GM18520 (cell line): ENCODE measurements around the gene CCNL1.

Source experiments
- ATAC-seq: cut with Tn5 transposase; IDR thresholded peaks from one replicate; pipeline ENCODE4 v1.9.1; 2021; ENCODE audit not compliant: unreplicated experiment

The CCNL1 gene

DNA sequence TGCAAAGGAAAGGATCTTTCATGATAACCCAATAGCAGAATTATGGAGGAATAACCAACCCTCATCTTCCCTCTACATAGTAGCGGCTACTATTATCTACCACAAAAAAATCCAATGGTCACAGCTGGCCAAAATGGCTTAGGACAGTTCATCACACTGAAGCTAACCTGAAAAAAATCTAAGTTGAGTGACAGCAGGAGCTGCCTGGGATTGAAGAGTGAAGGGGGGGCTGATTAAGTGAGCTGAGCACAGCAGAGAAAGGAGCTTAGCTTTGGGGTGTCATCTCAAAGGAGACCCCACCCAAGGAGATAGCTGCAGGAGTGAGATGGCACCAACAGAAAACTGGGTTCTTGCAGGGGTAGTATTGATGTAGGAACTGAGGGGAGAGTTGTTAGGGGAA, 33.6 kb downstream of the CCNL1 start:
- ATAC-seq = no peak

DNA sequence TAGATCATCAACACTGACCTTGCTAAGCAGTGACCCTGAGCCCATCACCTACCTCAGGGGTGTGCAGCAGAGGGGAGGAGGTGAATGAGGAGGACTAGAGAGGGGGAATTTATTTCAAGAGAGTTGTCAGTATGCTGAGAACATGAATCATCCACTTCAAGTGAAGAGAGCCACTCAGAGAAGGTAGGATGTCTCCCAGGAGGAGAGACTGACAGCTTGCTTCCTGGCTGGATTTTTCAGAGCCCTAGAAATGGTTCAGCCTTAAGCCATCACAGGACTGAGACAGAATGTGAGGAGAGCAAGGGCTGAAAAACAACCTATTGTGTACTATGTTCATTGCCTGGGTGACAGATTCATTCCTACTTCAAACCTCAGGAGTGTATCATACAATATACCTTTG, 34.8 kb downstream of the CCNL1 start:
- no peak for ATAC-seq

DNA sequence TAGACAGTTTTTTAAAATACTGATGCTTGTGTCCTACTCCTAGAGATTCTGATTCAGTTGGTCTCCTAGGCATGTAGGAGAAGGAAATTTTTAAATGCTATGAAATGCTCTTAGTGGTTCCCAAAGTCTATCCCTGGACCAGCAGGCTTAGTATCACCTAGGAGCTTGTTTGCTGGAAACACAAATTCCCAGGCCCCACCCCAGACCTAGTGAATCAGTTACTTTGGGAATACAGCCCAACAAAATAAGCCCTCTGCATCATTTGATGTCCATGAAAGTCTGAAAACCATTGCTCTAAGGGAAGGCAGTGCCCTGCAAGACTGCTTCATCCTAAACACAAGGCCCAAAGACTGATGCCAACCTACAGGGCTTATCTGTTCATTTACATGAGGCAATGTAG, 36.3 kb downstream of the CCNL1 start:
- ATAC-seq = no peak

DNA sequence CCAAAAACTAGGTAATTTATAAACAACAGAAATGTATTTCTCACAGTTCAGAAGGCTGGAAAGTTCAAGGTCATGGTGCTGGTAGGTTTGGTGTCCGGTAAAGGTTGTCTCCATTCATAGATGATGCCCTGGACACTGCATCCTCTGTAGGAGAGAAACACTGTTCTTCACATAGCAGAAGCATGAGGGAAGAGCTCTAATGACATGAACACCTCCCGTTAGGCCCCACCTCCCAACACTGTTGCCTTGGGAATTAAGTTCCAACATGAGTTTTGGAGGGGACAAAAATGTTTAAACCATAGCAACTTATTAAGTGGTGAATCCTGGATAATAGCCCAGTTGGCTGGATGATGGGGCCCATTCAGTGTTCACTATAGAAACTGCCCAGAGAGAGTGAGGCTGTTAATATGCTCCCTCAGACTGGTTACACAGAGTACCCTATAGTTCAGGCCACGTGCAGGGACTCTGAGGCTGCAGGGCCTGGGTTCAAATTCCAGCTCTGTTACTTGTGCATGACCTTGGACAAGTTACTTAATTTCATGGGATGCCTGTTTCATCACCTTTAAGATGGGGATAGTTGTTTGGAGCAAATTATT, 37.0 kb downstream of the CCNL1 start:
- no peak for ATAC-seq

DNA sequence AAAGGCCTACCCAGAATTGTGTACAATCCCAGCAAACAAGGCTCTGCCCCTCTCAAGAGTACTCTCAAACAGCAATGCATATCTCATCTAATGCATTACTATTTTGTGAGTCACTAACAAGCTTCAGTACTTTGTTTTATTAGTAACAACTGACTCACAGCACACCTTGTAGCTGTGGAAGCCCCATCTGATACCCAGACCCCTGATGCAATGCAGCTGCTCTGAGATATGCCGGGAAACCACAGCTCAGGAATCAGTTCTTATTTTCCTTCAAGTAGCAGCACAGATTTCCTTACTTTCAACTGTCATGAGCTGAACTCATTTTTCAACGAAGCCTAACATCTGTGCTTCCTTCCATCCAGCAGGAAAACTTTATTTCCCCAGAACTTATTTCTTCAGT, 37.8 kb downstream of the CCNL1 start:
- no peak for ATAC-seq

DNA sequence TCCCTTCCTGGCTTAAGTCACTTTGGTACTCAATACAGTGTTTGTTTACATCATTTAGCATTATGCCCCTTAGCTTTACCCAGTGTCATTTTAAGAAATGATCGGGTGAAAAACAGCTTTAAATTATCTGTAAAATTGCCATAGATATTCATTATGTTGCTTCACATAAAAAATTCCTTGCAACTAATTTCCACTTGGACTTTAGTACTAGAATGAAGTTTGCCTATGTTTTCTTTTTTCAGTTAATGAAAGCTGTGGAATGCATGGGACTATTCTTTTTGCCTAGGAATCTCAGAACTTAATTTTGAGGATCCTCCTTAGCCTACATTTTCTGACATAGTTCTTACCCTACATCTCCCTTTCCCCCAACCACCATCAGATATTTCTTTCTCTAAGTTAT, 38.4 kb downstream of the CCNL1 start:
- no peak for ATAC-seq

DNA sequence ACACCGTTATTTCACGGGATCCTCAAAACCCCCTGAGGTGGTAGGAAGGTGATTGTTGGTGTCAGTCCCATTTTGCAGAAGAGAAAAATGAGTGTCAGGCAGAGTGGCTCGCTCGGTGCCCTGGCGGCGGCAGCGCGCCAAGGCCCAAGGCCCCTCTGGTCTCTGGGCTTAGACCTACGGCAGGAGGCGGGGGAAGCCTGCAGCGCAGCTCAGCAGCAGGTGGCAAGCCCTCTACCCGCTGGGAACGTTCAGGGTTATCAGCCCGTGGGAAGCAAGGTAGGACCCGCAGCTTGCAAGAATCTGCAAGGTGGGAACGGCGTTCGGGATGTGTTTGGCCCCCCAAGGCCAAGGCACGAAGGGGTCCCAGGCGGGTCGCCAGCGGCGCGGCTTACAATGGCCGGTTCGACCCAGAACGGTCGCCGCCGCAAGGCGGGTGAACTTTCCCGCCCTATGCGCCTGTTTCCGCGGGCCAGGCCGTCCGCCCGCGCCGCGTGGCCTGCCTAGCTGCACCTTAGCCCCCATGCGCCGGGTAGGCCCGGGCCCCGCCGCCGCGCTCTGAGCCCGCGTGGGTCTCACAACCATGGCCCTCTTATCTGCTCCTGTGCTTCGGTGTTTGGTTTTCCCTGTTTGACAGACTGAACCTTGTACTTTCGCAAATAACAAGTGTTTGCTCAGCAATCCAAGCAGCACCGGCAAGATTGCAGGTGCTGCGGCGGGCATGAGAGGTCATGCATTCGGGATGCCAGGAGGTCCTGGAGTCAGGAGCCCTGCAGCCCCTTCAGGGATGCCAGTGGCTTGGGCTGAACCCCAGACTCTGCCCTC, 39.7 kb downstream of the CCNL1 start:
- no peak for ATAC-seq

DNA sequence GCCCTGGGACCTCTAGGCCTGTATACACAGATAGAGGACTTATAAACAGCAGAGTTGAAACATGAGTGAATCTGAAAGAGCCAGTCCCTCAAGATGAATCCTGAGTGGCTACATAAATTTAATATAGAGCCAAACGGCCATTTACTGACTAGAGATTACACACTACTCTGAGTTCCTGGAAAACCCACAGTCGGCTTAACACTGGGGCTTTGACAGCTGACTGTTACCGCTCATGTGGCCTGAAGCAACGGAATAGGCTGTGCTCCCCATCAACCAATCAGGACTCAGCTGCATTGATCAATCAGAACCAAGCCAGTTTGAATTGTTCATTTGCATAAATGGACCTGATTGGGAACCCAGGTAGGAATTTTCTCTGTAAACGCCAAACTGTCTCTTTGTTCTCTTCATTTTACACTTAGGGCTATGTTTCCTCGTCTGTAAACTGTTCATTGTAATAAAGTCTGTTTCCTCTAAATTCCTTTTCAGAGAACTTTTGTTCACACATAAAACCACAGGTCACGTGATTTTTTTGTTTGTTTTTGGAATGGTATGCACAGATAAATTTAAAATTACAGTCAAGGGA, 40.5 kb downstream of the CCNL1 start:
- no peak for ATAC-seq

DNA sequence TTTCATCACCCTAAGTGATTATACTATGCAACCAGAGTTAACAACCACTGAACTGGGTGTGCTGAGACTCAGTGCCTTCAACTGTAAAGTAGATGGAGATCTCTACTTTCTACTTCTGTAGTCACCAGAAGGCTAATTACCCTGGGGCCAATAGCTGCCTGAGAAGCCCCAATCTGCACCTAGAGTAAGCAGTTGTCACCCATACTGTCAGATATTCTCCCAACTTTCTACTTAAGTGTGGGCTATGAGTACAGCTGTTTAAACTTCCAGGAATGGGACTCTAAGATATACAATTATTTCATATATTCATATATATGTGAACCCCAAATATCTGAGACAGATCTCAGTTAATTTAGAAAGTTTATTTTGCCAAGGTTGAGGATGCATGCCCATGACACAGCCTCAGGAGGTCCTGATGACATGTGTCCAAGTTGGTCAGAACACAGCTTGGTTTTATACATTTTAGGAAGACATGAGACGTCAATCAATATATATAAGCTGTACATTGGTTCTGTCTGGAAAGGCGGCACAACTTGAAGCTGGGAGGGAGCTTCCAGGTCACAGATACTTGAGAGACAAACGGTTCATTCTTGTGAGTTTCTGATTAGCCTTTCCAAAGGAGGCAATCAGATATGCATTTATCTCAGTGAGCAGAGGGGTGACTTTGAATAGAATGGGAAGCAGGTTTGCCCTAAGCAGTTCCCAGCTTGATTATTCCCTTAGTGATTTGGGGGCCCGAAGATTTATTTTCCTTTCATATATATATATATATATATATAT, 41.9 kb downstream of the CCNL1 start:
- no peak for ATAC-seq

DNA sequence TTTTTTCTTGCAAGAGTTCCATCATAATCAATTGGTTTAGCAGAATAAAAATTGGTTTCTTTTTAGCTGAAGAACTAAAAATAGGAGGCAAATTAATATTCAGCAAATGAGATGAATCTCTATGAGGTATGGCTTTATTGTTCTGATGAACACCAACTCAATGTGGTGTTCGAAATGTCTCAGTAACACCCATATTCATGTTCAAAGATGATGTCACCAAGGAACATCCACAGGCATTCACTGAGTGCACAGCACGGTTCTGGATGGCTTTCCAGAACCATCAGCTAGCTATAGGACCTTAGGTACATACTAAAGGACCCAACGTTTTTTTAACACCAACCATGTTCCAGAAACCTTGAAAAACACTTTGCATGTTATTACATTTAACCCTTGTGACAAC, 42.7 kb downstream of the CCNL1 start:
- ATAC-seq = no peak

DNA sequence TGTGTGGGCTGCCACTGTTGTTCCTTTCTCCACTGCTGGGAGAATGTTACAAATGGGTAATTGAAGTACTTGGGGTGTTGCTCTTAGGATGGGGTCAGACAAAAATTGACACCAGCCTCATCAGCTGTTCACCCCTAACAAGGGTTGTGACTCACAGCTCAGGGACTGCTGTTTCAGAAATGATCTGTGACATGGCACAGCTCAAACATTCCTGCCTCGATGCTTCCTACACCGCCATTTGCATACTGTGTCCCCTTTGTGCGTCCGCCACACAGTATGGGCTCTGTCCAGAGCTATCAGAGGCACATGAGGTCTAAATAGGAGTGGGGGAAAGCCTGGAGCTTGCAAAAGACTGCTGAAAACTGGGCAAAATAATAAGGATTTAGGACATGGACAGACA, 43.9 kb downstream of the CCNL1 start:
- ATAC-seq = no peak

DNA sequence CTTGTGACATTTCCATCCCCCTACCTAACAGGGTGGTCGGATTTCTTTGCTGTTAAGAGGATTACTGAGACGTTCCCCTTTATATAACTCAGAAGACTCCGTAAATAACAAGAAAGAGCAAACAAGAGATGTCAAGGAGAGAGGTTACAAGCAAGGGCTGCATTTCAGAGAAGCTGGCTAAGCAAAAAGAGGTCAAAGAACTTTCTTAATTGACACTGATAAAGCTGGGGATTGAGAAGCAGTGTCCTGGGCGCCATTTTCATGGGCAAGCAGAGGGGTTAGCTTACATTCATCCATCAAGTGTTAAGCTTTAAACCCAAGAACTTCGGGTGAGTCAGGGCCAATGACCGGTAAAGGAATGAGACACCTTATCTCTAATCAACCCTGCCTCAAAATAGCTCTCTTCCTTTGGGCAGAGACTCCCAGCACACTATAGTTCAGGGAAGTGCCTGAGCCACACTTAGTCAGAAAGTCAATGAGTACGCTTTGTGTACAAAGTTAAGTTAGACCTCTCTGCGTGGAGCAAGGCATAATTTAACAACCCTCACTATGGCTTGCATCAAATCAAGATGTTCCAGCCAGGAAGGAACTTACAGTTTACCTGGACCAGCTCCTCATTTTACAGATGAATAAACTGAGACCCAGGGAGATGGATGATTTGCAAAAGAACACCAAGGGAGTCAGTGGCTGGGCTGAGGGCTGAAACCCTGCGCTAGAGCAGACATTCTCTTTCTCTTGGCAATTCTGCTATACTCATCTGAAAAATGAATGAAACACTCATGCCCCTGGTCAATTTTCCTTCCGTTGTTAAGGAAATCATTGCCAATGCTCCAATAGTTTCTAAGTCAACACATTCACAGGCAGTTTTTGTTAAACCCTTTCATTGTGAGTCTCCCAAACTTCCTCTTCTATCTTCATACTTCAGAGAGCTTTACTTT, 44.6 kb downstream of the CCNL1 start:
- no peak for ATAC-seq

DNA sequence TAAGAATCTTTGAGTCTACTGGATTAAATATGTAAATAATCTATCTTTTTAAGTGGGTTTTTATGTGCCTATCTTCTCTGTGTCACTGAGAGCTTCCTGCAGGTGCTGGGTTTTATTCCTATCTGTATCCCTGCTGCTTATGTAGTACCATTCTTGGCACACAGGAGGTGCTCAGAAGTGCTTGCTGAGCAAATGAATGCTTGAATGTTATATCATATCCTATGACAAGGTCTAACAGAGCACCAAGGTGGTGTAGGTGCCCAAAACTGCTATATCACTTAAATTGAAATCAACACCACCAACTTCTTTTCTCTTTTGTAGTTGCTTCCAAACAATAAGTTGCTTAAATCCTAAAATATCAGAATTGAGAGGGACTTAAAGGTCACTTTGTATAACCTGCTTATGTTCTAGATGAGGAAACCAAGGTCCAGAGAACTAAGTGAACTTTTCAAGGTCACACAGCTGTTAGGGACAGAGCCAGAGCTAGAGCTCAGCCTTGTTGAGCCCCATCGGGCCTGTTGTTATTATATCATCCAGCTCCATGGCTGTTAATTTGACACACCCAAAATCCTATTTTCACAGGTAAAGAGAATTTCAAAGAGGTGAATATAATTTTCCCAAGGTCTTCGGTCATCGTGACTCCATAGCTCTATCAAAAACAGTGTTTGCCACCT, 46.0 kb downstream of the CCNL1 start:
- no peak for ATAC-seq

DNA sequence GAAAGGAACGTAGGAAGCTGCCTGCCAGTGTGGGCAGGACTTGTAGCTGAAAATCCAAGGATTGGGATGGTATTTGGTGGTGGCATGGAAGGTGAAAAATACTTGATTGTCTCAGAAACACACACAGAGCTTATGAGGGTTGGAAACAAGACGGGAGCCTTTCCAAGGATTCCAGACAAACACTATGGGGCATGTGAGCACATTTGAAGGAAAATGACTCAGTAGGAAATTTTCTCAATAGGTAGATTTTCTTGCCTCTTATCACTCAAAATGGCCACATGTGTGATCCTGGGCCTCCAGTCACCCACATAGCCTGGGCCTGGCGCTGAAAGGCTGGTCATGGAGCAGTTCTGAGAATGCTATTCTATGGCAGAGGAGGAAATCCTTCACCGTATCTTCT, 47.4 kb downstream of the CCNL1 start:
- ATAC-seq = no peak

DNA sequence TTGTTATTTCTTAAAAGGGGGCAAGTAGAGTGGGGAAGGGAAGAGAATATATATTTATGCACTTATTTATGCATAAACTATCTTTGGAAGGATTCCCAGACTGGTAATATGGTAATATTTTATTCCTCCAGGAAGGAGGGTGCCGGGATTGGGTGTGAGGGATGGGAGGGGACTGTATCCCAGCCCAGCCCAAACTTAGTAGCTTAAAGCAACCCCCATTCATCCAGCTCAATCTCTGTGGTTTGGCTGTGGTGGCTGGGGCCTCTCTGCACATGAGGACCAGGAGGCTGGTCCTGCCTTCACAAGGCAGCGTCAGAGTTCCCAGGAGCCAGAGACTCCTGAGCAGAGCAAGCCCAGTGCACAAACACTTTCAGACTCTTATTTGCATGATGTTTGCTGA, 48.4 kb downstream of the CCNL1 start:
- ATAC-seq = no peak

DNA sequence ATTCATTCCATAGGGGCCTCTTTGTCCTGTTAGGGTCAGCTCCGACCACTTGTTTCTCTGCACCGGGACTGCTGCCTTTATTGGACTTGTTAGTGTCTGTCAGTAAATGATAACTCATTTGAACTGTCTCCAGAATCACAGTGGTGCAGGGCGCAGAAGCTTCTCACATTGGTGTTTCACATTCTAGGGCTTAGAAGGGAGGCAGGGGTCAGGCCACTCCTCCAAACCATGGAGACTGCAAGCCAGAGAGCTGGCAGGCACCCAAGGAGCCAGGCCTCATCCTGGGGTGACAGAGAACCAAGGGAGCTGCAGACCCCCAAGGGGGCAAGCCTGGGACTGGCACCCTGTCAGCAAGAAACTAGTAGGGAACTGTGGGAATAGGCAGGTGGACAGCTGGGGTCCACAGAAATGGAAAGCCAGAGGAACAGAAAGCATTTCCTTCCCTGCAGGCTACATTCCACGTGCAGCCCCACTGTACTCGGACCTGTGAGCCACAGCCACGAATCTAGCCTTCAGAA, 49.1 kb downstream of the CCNL1 start:
- ATAC-seq = no peak

DNA sequence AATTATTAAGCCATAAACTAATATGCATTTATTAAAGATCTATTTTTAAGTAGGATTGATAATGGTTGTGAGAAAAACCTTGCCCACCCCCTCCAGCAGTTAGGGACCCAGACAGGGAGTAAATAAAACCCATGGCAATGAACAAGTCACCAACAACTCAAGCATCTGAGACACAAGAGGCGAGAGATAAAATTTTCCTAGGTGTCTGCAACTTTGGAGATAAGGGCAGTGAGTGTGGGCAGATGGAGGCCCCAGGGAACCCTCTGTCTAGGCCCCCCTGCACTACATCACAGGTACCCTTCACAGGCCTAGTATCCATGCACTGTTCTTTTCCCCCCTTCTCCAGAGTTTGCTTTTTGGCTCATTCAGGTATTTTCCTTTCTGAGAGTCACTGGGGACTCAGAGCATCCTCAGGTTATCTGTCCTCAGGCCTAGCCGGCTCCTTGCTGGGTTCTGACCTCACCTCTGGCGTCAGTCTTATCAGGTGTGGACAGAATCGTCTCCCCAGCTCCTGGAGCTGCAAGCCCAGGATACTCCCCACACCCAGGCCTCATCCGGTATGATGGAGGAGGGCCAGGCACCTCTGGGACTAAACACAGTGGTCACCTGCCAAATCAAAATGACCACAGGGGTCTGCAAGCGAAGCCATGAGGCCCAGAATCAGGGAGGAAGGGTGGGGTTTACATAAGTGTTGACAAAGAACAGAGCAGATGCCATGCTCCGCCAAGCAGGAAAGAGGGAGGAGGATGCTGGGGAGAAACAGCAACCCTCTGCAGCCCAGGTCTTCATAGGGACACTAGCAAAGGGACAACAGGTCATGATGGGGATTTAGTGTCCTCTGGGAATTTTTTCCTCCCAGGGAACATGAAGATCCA, 50.4 kb downstream of the CCNL1 start:
- ATAC-seq = no peak

DNA sequence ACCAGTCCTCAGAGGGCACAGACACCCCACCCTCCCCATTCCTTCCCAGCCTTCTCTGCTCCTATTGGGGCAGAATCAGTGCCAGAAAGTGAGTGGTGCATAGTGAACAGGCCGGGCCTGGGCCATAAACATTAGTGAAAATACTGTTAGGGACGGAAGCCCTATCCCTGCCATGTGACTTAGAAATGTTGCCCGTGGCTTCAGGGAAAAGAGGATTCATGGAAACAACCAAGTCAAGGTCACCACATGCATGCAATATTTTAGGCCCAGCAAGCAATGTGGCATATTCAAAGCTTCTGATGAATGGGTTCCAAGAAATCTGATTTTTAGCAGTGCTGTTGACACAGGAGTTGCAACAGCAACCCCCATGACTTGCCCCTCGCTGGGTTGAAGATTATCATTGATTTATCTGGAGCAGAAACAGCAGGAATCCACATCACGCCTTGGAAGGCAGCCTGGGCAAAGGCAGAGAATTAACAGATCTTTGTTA, 52.3 kb downstream of the CCNL1 start:
- no peak for ATAC-seq

DNA sequence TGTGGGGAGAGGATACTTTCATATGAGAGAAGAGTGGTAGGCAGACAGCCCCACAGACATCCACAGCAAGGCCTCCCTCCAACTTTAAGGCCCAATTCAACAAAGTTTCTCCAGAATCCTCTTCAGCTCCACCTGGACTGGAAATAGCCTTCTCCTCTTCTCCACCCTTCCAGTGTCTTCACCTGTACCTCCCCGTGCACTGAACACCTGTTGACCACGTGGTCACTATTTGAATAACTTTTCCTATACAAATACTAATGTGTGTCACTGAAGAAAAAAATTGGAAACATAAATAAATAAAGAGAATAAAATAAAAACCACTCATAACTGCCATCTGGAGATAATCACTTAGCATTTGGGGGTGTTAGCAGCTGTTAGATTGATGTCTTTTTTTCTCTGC, 52.9 kb downstream of the CCNL1 start:
- ATAC-seq = no peak
